HepG2 (cell line): ENCODE results near the gene ARFGAP1. TPM values are rescaled to one million over a fixed set of nuclear protein-coding genes. Genes with fewer than 3 reads are reported as not detected.
A peak's percentile ranks its signal among the peaks of the same experiment; 100 is the strongest.

ENCODE experiments used
- ARID4A ChIP-seq: sonication (generic); formaldehyde crosslinking; IDR thresholded peaks from 2 replicates; pipeline ENCODE4 v1.5.0; 2020; ENCODE audit warnings: mild to moderate bottlenecking, missing genetic modification reagents, borderline replicate concordance
- ERF ChIP-seq: IDR thresholded peaks from 2 replicates; pipeline ENCODE4 v1.6.1; 2018; ENCODE audit warnings: missing biosample characterization, missing genetic modification reagents
- PRDM15 ChIP-seq: sonication (generic); formaldehyde crosslinking; IDR thresholded peaks from 2 replicates; pipeline ENCODE4 v1.4.0; 2020; ENCODE audit warnings: missing genetic modification reagents
- RFX3 ChIP-seq: IDR thresholded peaks from 2 replicates; pipeline ENCODE4 v1.6.1; 2016; ENCODE audit warnings: missing biosample characterization, missing genetic modification reagents
- SMYD3 ChIP-seq: sonication (generic); formaldehyde crosslinking; IDR thresholded peaks from 2 replicates; pipeline ENCODE4 v1.8.1; 2023; ENCODE audit warnings: mild to moderate bottlenecking, missing genetic modification reagents
- THAP11 ChIP-seq: IDR thresholded peaks from 2 replicates; pipeline ENCODE4 v1.6.1; 2016; ENCODE audit warnings: missing biosample characterization, missing genetic modification reagents
- UBTF ChIP-seq: sonication (generic); formaldehyde crosslinking; IDR thresholded peaks from 2 replicates; pipeline ENCODE4 v1.4.0; 2020; ENCODE audit warnings: mild to moderate bottlenecking, missing genetic modification reagents
- ZNF235 ChIP-seq: sonication (generic); formaldehyde crosslinking; IDR thresholded peaks from 2 replicates; pipeline ENCODE4 v1.8.1; 2023; ENCODE audit warnings: mild to moderate bottlenecking, missing genetic modification reagents, borderline replicate concordance
- polyA plus RNA-seq, 8 experiments: library from polyadenylated mRNA; depleted of rRNA in 3 of 8; stranded (reverse) in 7 of 8; unstranded in 1 of 8; fragments of >200 nt; fragmentation: Illumina TruSeq in 4 of 8; extraction: Trizol in 4 of 8; gene quantifications; 2 replicates each; pipeline versions ENCODE4 v1.2.1 to v1.2.3, GENCODE V29; 2011 to 2016; ENCODE audit warnings: low read depth in 4 of 8, missing spikeins in 1 of 8, mixed read lengths in 1 of 8; ENCODE audit not compliant: insufficient read depth in 1 of 8
- total RNA-seq, 5 experiments: library from RNA; depleted of rRNA; stranded (reverse); fragments of >200 nt; fragmentation: Illumina TruSeq; extraction: Trizol; gene quantifications; 2 replicates each; pipeline ENCODE4 v1.2.3, GENCODE V29; 2016; ENCODE audit warnings: low read depth in 1 of 5
- TF ChIP-seq, protein P1 (sequence below): sonication (generic); formaldehyde crosslinking; IDR thresholded peaks from 2 replicates; pipeline ENCODE4 v1.4.0; 2020; ENCODE audit warnings: missing genetic modification reagents
- TF ChIP-seq, protein P2 (sequence below): IDR thresholded peaks from 2 replicates; pipeline ENCODE4 v1.6.1; 2016; ENCODE audit warnings: missing biosample characterization, missing genetic modification reagents, low read depth

The ARFGAP1 gene
- total and polyA plus RNA-seq, 2 of the 13 experiments (the other 11 are each of a cell fraction or from before 2014, with no cell fraction given) = 132 TPM

DNA sequence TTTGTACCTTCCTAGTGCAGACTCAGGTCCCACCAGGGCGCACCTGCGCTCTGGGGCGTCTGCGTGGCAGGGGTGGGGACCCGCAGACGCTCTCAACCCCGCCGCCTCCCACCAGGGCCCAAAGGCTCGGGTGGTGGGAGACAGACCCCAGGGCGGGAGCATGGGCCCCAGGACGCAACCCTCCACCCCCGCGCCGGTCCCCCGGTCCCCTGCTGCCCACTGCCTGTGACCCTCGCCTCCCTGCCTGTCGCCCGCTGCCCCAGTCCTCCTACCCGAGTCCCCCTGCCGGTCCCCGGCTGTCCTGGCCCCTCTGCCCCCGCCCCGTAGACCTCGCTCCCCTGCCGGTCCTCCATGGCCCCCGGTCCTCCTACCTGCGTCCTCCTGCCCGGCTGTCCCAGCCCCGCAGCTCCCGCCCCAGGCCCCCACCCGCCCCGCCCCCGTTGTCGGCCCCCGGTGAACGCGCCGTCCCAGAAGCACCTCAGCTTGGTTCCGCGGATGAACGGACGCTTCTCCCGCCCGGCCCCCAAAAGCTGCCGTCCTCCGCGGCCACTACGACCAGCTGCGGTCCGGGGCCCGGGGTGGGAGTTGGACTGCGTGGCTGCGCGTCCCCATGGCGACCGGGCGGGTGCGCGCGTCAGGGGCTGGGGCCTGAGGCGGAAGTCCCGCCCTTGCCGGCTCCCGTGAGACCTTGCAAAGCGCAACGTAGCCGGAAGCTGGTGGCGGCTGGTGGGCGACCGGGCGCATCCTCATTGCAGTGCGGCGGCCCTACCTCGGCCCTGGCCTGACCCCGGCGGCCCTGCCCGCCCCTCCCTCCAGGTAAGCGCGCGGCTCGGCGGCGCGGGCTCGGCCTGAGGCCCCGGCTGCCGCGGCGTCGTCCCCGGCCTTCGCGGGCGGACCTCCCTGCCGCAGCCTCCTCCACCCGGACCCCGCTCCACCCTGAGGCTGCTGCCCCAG is at the start of gene ARFGAP1 (continued):
- TF ChIP-seq, protein P1, sequence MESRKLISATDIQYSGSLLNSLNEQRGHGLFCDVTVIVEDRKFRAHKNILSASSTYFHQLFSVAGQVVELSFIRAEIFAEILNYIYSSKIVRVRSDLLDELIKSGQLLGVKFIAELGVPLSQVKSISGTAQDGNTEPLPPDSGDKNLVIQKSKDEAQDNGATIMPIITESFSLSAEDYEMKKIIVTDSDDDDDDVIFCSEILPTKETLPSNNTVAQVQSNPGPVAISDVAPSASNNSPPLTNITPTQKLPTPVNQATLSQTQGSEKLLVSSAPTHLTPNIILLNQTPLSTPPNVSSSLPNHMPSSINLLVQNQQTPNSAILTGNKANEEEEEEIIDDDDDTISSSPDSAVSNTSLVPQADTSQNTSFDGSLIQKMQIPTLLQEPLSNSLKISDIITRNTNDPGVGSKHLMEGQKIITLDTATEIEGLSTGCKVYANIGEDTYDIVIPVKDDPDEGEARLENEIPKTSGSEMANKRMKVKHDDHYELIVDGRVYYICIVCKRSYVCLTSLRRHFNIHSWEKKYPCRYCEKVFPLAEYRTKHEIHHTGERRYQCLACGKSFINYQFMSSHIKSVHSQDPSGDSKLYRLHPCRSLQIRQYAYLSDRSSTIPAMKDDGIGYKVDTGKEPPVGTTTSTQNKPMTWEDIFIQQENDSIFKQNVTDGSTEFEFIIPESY = peak; percentile 38; the same call in 1 of the 2 replicates
- TF ChIP-seq, protein P2, sequence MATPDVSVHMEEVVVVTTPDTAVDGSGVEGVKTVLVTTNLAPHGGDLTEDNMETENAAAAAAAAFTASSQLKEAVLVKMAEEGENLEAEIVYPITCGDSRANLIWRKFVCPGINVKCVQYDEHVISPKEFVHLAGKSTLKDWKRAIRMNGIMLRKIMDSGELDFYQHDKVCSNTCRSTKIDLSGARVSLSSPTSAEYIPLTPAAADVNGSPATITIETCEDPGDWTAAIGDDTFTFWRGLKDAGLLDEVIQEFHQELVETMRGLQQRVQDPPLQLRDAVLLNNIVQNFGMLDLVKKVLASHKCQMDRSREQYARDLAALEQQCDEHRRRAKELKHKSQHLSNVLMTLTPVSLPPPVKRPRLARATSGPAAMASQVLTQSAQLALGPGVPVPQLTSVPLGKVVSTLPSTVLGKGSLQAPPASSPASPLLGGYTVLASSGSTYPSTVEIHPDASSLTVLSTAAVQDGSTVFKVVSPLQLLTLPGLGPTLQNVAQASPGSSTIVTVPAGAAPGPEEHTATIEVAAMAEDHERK (CRISPR knock-in tag) = peak; percentile 55; the same call in 1 of the 2 replicates
- TF ChIP-seq RFX3 (CRISPR knock-in tag) (peak; percentile 98), THAP11 (CRISPR knock-in tag) (peak; percentile 95), ARID4A (CRISPR knock-in tag) (peak; percentile 99), ERF (CRISPR knock-in tag) (peak; percentile 86), SMYD3 (CRISPR knock-in tag) (no peak), PRDM15 (CRISPR knock-in tag) (no peak), UBTF (CRISPR knock-in tag) (peak; percentile 90), ZNF235 (CRISPR knock-in tag) (0 out of 2 replicates have a peak, but pooled peaks have one; percentile 49)
